Measurements from ENCODE around the gene LRRC46. TPM values are rescaled to one million over a fixed set of nuclear protein-coding genes. Genes with fewer than 3 reads are reported as not detected.

LRRC46 gene
- total RNA-seq, 2 donors from 2014 or later = 0.20 to 0.21 TPM

DNA sequence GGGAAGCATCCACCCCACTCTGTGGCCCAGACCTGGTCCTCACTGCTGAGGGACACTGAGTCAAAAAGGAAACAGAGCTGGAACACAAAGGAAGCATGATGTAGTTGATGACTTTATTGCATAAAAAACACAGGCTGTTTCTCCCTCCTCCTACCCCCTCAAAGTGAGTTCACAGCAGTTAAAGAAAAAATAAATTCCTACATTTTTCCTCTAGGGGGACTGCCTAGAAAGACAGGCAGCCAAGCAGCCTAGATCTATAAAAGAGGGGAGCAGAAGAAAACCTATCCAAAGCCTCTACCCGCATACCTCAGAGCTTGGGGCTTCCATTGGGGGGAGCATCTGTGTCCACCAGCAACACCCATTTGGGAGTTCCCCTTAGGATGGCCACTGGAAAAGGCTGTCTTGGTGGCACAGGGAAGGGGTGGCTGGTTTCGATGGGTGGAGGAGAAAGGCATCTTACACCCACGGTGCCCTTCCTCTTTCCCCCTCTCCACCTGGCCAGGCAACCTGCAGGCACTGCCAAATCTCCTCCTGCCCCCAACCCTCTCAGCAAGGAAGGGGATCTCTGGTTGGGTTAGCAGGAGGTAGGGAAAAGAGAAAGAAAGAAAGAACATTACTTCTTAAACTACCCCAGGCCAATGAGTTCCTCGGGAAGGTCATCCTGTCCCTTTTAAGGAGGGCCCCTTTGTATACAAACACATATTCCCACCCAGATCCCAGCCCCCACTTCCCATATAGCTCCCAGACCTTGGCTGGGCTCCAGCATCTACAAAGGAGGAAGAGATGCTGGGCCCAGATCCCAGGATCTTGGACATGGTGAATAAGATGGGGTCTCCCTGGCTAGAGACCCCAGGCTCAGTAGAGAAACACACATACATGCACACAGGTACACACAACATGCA, 13.6 kb downstream of the LRRC46 start:
- Histone ChIP-seq H3K36me3 (no peaks in the 10 kb centered on the region), H3K27me3 (peaks cover 18% of the 10 kb centered on the region), H3K4me1 (peaks cover 12% of the 10 kb centered on the region), H3K27ac (no peak overlapping the region), H3K9me3 (no peaks in the 10 kb centered on the region), H3K9ac (ENCODE audit: low read depth in 2 of 2, low read length in 2 of 2) (no peak overlapping the region), H3K4me3 (no peak overlapping the region)
- intact Hi-C loops (cut with DNase I) = loop anchor here (10.0 kb wide), 1 partner anchor 130 kb away; the partner anchor contains the start of gene CDK5RAP3
- DNase-seq = no peak
- TF ChIP-seq CTCF (IDR thresholded peaks at IDR 0.05) = no peak

GRCh38 chr17:47845716-47846075, 14.2 kb downstream of the LRRC46 start:
- intact Hi-C loops (cut with DNase I) = loop anchor here (10.0 kb wide), 1 partner anchor 129 kb away; the partner anchor contains the start of gene CDK5RAP3
- no peak overlapping the region for H3K9ac ChIP-seq (ENCODE audit: low read depth in 2 of 2, low read length in 2 of 2)
- peaks cover 20% of the 10 kb centered on the region for H3K27me3 ChIP-seq
- DNase-seq = no peak
- no peak overlapping the region for H3K4me3 ChIP-seq
- no peaks in the 10 kb centered on the region for H3K36me3 ChIP-seq
- H3K9me3 ChIP-seq = no peaks in the 10 kb centered on the region
- H3K27ac ChIP-seq = no peak overlapping the region
- peaks cover 11% of the 10 kb centered on the region for H3K4me1 ChIP-seq
- TF ChIP-seq CTCF (IDR thresholded peaks at IDR 0.05) = no peak

- Histone ChIP-seq H3K9me3 (no peaks in the 10 kb centered on the region), H3K9ac (ENCODE audit: low read depth in 2 of 2, low read length in 2 of 2) (no peak overlapping the region), H3K36me3 (no peaks in the 10 kb centered on the region), H3K4me1 (peaks cover 11% of the 10 kb centered on the region), H3K27ac (no peak overlapping the region), H3K27me3 (peaks cover 28% of the 10 kb centered on the region), H3K4me3 (no peak overlapping the region)
- no peak for DNase-seq
- intact Hi-C loops (cut with DNase I) = loop anchor here (10.0 kb wide), 1 partner anchor 128 kb away; the partner anchor contains the start of gene CDK5RAP3
- TF ChIP-seq CTCF (IDR thresholded peaks at IDR 0.05) = no peak
These were observed 15.4 kb downstream of the LRRC46 start for GRCh38 chr17:47846716-47847340.

DNA sequence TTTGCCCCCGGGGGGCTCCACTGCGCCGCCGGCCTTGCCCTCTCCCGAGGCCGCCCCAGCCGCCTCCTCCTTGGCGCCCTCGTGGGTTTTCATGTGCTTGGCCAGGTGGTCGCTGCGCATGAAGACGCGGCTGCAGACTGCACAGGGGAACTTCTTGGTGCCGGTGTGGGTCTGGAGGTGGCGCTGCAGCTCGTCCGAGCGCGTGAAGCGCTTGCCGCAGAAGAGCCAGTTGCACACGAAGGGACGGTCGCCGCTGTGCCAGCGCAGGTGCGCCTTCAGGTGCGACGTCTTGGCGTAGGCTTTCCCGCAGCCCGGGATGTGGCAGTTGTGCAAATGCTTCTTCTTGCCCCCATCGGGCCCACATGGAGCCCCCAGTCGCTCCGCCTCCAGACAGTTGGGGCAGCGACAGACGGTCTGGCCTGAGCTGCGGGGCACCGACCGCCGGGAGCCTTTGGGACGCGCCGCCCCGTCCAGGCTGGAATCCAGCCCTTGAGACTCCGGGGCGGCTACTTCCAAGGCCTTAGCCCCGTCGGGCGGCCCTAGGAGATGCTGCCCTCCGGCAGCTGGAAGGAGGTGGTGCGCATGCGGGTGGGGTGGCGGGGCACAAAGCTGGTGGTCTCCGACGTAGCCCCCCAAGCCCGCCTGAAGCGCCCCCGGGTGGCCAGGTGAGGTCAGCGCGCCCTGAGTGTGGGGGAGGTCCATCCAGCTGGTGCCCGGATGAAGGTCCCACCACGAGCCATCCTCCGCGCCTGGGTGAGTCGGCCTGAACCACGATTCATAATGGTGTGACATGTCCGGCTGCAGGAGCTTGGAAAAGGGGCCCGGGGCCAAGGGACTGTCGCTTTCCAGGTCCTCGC, 16.1 kb downstream of the LRRC46 start:
- H3K4me3 ChIP-seq = no peak overlapping the region
- DNase-seq = no peak
- H3K9ac ChIP-seq (ENCODE audit: low read depth in 2 of 2, low read length in 2 of 2) = no peak overlapping the region
- no peaks in the 10 kb centered on the region for H3K36me3 ChIP-seq
- H3K27me3 ChIP-seq = peaks cover 35% of the 10 kb centered on the region
- H3K9me3 ChIP-seq = no peaks in the 10 kb centered on the region
- peaks cover 8% of the 10 kb centered on the region for H3K4me1 ChIP-seq
- no peak overlapping the region for H3K27ac ChIP-seq
- no peak for TF ChIP-seq CTCF (IDR thresholded peaks at IDR 0.05)
- intact Hi-C loops (cut with DNase I) = loop anchor here (10.0 kb wide), 1 partner anchor 127 kb away; the partner anchor contains the start of gene CDK5RAP3

GRCh38 chr17:47848198-47848513, 16.7 kb downstream of the LRRC46 start:
- no peak for DNase-seq
- no peak overlapping the region for H3K4me3 ChIP-seq
- no peak overlapping the region for H3K9ac ChIP-seq (ENCODE audit: low read depth in 2 of 2, low read length in 2 of 2)
- intact Hi-C loops (cut with DNase I) = loop anchor here (10.0 kb wide), 1 partner anchor 127 kb away; the partner anchor contains the start of gene CDK5RAP3
- no peaks in the 10 kb centered on the region for H3K36me3 ChIP-seq
- H3K9me3 ChIP-seq = no peaks in the 10 kb centered on the region
- TF ChIP-seq CTCF (IDR thresholded peaks at IDR 0.05) = no peak
- H3K27me3 ChIP-seq = peaks cover 41% of the 10 kb centered on the region
- H3K4me1 ChIP-seq = peaks cover 3% of the 10 kb centered on the region
- no peak overlapping the region for H3K27ac ChIP-seq

Data from colonic mucosa (tissue), 4 donors.